Keratinocyte (primary cell): ENCODE measurements around the gene SCMH1. TPM values are rescaled to one million over a fixed set of nuclear protein-coding genes. Genes with fewer than 3 reads are reported as not detected.

Experiments used
- DNase-seq: peaks from one replicate; pipeline ENCODE4 v3.0.0-alpha.2; 2011; ENCODE audit warnings: low read depth, missing footprints, low spot score
- FAIRE-seq: peaks from 2 replicates; lab custom pipeline; 2011; peaks lifted over from hg19 to GRCh38; lab: Jason Lieb, UNC
- H2AFZ ChIP-seq: 2 replicates; pipeline ENCODE4 v1.6.0; 2012; ENCODE audit warnings: low read length, control low read depth, inconsistent platforms; ENCODE audit not compliant: control insufficient read depth
- H3K27ac ChIP-seq: 2 replicates; pipeline ENCODE4 v1.5.1; 2011; ENCODE audit warnings: low read length; ENCODE audit not compliant: control insufficient read depth, insufficient read depth
- H3K27me3 ChIP-seq: 3 replicates; pipeline ENCODE4 v1.6.0; 2011; ENCODE audit warnings: low read length; ENCODE audit not compliant: control insufficient read depth, insufficient read depth; ENCODE audit errors: extremely low read depth
- H3K36me3 ChIP-seq, 2 experiments: 2 replicates in 1 of 2; 3 replicates in 1 of 2; pipeline ENCODE4 v1.5.1; 2011; ENCODE audit warnings: low read length in 2 of 2, mild to moderate bottlenecking in 1 of 2; ENCODE audit not compliant: control insufficient read depth in 2 of 2, insufficient read depth in 2 of 2; ENCODE audit errors: extremely low read depth in 1 of 2
- H3K4me1 ChIP-seq: 3 replicates; pipeline ENCODE4 v1.5.1; 2011; ENCODE audit warnings: low read length; ENCODE audit not compliant: control insufficient read depth, insufficient read depth; ENCODE audit errors: extremely low read depth
- H3K4me2 ChIP-seq: 3 replicates; pipeline ENCODE4 v1.6.0; 2011; ENCODE audit warnings: low read depth, low read length; ENCODE audit not compliant: control insufficient read depth, insufficient read depth; ENCODE audit errors: extremely low read depth
- H3K4me3 ChIP-seq, 3 experiments: fragments of 200-600 bp in 1 of 3; sonication (generic) in 1 of 3; 2 replicates in 2 of 3; 3 replicates in 1 of 3; pipeline ENCODE4 v1.5.1; 2011 to 2016; ENCODE audit warnings: low read length in 3 of 3, mild to moderate bottlenecking in 3 of 3, control low read depth in 2 of 3, inconsistent platforms in 1 of 3, low read depth in 1 of 3, mixed read lengths in 1 of 3, mixed run types in 1 of 3, moderate library complexity in 1 of 3; ENCODE audit not compliant: control insufficient read depth in 2 of 3, insufficient read depth in 2 of 3; ENCODE audit errors: extremely low read depth in 1 of 3
- H3K79me2 ChIP-seq: 2 replicates; pipeline ENCODE4 v1.6.0; 2012; ENCODE audit warnings: low read length; ENCODE audit not compliant: control insufficient read depth, insufficient read depth
- H3K9ac ChIP-seq: 3 replicates; pipeline ENCODE4 v1.6.0; 2011; ENCODE audit warnings: low read length; ENCODE audit not compliant: control insufficient read depth, insufficient read depth; ENCODE audit errors: extremely low read depth
- H3K9me1 ChIP-seq: 3 replicates; pipeline ENCODE4 v1.6.0; 2011; ENCODE audit warnings: low read length; ENCODE audit not compliant: control insufficient read depth, insufficient read depth; ENCODE audit errors: extremely low read depth
- H3K9me3 ChIP-seq: 2 replicates; pipeline ENCODE4 v1.5.1; 2012; ENCODE audit warnings: low read depth, low read length; ENCODE audit not compliant: control insufficient read depth
- H4K20me1 ChIP-seq: 3 replicates; pipeline ENCODE4 v1.6.0; 2011; ENCODE audit warnings: low read length; ENCODE audit not compliant: control insufficient read depth, insufficient read depth; ENCODE audit errors: extremely low read depth
- EZH2 ChIP-seq: IDR thresholded peaks from one replicate; pipeline ENCODE4 v1.6.1; 2012; ENCODE audit warnings: inconsistent platforms, mild to moderate bottlenecking, low read length, moderate library complexity
- dilution Hi-C: fragments of 300-500 bp; cut with MboI; formaldehyde crosslinking; loops from one replicate; pipeline ENCODE4 v1.7.0; 2020; ENCODE audit warnings: low sequenced_read_pairs; ENCODE audit not compliant: extremely low pct_ligation_motif_present
- polyA plus RNA-seq, 5 experiments: library from polyadenylated mRNA; depleted of rRNA in 3 of 5; stranded (reverse) in 3 of 5; stranded (forward) in 1 of 5; unstranded in 1 of 5; fragments of >200 nt; gene quantifications; 1 replicate in 1 of 5; 2 replicates in 3 of 5; 3 replicates in 1 of 5; pipeline versions ENCODE4 v1.2.1 to v1.2.3, GENCODE V29; 2011 to 2012; ENCODE audit warnings: missing spikeins in 2 of 5, low read depth in 1 of 5, low replicate concordance in 1 of 5
- TF ChIP-seq, protein P1 (sequence below), 3 experiments: IDR thresholded peaks in 1 of 3; conservative IDR thresholded peaks in 1 of 3; optimal IDR thresholded peaks in 1 of 3; 2 replicates in 2 of 3; 3 replicates in 1 of 3; pipeline versions ENCODE3 to v1.5.1; 2011; ENCODE audit warnings: low read length in 3 of 3, mild to moderate bottlenecking in 3 of 3, moderate library complexity in 2 of 3, control low read depth in 1 of 3, inconsistent platforms in 1 of 3; ENCODE audit not compliant: insufficient read depth in 2 of 3; ENCODE audit errors: extremely low read depth in 1 of 3

Gene SCMH1
- polyA plus RNA-seq, 1 donor (not counting 4 experiments of a cell fraction or from before 2014, with no cell fraction given), result 29.9 TPM

DNA sequence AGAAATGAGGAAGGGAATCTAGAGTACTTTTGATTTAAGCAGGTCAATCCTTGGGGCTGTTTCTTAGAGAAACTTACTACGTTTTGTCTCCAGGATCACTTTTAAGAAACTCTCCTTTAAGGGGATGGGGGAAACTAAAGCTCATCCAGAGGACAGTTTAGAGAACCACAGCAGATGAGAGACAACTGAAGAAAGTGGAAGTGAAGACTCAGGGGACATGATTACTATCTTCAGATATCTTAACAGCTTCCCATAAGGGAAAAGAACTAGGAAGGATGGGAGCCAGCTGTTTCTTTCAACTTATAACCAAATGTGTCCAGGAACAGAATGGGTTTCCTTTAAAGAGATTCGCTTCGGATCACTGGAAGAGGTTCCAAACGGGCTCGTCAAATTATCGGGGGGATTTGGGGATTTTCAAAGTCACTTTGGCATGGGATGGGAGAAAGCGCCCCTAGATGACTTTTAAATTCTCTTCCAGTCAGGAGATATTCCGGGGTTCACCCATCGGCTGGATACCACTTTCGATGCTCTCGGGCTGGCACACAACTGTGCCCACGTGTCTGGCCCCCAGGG is 1.2 kb downstream of the SCMH1 start:
- Histone ChIP-seq H2AFZ (peak overlapping the region; percentile 20), H3K9ac (peak overlapping the region; percentile 69)
- no peak for FAIRE-seq

DNA sequence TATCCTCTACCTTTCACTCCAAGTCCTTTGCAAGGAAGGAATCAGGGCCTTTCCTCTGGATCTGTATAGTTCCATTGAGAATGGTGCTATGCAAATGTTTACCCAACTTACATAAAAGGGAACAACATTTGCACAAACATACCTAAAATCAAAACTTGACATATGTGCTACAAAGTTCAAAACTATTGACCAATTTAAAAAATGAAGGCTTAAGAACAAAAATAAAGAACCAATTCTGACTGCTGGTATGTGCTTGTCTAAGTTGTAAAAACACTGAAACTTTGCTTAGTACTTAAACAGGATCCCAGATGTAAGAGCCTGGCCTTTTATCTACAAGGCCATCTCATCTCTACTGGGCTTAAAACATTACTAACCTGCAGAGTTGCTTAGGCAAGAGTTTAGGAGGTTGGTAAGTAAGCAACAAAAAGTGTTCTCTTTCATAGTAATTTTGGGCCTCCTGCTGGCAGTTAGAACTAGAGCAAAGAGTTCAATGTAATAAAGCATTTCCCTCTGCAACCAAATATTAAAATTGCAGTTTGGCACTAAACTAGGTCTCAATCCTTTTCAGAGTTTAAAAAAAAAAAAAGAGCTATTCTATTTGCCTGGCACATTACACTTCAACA is 2.0 kb downstream of the SCMH1 start:
- dilution Hi-C loops, result no loop called here
- no peak for TF ChIP-seq EZH2
- TF ChIP-seq, protein P1, sequence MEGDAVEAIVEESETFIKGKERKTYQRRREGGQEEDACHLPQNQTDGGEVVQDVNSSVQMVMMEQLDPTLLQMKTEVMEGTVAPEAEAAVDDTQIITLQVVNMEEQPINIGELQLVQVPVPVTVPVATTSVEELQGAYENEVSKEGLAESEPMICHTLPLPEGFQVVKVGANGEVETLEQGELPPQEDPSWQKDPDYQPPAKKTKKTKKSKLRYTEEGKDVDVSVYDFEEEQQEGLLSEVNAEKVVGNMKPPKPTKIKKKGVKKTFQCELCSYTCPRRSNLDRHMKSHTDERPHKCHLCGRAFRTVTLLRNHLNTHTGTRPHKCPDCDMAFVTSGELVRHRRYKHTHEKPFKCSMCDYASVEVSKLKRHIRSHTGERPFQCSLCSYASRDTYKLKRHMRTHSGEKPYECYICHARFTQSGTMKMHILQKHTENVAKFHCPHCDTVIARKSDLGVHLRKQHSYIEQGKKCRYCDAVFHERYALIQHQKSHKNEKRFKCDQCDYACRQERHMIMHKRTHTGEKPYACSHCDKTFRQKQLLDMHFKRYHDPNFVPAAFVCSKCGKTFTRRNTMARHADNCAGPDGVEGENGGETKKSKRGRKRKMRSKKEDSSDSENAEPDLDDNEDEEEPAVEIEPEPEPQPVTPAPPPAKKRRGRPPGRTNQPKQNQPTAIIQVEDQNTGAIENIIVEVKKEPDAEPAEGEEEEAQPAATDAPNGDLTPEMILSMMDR (optimal IDR thresholded peaks at IDR 0.05 in 1 of 3, IDR thresholded peaks at IDR 0.05 in 1 of 3, conservative IDR thresholded peaks at IDR 0.05 in 1 of 3; ENCODE audit: extremely low read depth in 1 of 3, insufficient read depth in 2 of 3, low read length in 3 of 3), result peak in 1 of 3 experiments; percentile 29
- Histone ChIP-seq H3K27ac (no peak overlapping the region), H3K9me3 (no peaks in the 10 kb centered on the region), H3K4me3 (no peak overlapping the region), H2AFZ (no peak overlapping the region), H3K27me3 (no peaks in the 10 kb centered on the region), H3K4me2 (no peak overlapping the region), H3K4me1 (peaks cover 19% of the 10 kb centered on the region), H3K36me3 (no peaks in the 10 kb centered on the region), H4K20me1 (no peaks in the 10 kb centered on the region), H3K9me1 (no peaks in the 10 kb centered on the region), H3K79me2 (peaks cover 3% of the 10 kb centered on the region), H3K9ac (no peak overlapping the region)
- FAIRE-seq, result no peak
- DNase-seq, result no peak

More for the DNA sequence above, 1.2 kb downstream of the SCMH1 start:
- Histone ChIP-seq H3K9me1 (no peaks in the 10 kb centered on the region), H3K9me3 (no peaks in the 10 kb centered on the region), H3K27ac (peak overlapping the region; percentile 32), H3K36me3 (no peaks in the 10 kb centered on the region), H3K79me2 (peaks cover 3% of the 10 kb centered on the region), H3K4me1 (peaks cover 19% of the 10 kb centered on the region), H4K20me1 (no peaks in the 10 kb centered on the region), H3K27me3 (no peaks in the 10 kb centered on the region), H3K4me2 (peak overlapping the region; percentile 66), H3K4me3 (peak overlapping the region; percentile 54 to 63 (median 56))
- dilution Hi-C loops, result no loop called here
- TF ChIP-seq, protein P1 (optimal IDR thresholded peaks at IDR 0.05 in 1 of 3, IDR thresholded peaks at IDR 0.05 in 1 of 3, conservative IDR thresholded peaks at IDR 0.05 in 1 of 3; ENCODE audit: extremely low read depth in 1 of 3, insufficient read depth in 2 of 3, low read length in 3 of 3), result no peak
- no peak for TF ChIP-seq EZH2
- DNase-seq, result no peak
